ENCODE data around the gene PRADC1. TPM values are rescaled to one million over a fixed set of nuclear protein-coding genes. Genes with fewer than 3 reads are reported as not detected.
A peak's percentile ranks its signal among the peaks of the same experiment; 100 is the strongest.

The PRADC1 gene
- total and polyA plus RNA-seq, 8 donors: 8.5 to 23.3 (median 14.5) TPM

GRCh38 chr2:73217826-73218225 lies 15.2 kb downstream of the PRADC1 start:
- intact Hi-C loops (cut with DNase I): no loop called here
- peaks cover 7 to 21% of the 10 kb centered on the region in 2 donors for H3K4me1 ChIP-seq
- no peak for DNase-seq
- H3K9me3 ChIP-seq: no peaks in the 10 kb centered on the region
- H3K4me3 ChIP-seq: no peak overlapping the region
- TF ChIP-seq CTCF (IDR thresholded peaks at IDR 0.05): no peak
- H3K27me3 ChIP-seq: no peaks in the 10 kb centered on the region
- no peak overlapping the region for H3K27ac ChIP-seq
- peaks cover 0 to 40% of the 10 kb centered on the region in 2 donors for H3K36me3 ChIP-seq
- ATAC-seq: no peak

GRCh38 chr2:73217160-73217559 lies 15.9 kb downstream of the PRADC1 start:
- H3K4me1 ChIP-seq: peaks cover 7 to 21% of the 10 kb centered on the region in 2 donors
- no peak overlapping the region for H3K4me3 ChIP-seq
- no peaks in the 10 kb centered on the region for H3K27me3 ChIP-seq
- H3K27ac ChIP-seq: no peak overlapping the region
- H3K9me3 ChIP-seq: no peaks in the 10 kb centered on the region
- no peak for TF ChIP-seq CTCF (IDR thresholded peaks at IDR 0.05)
- DNase-seq: no peak
- no peak for ATAC-seq
- intact Hi-C loops (cut with DNase I): no loop called here
- H3K36me3 ChIP-seq: peaks cover 0 to 34% of the 10 kb centered on the region in 2 donors

- H3K36me3 ChIP-seq: peaks cover 0 to 15% of the 10 kb centered on the region in 2 donors
- intact Hi-C loops (cut with DNase I): no loop called here
- no peak overlapping the region for H3K4me3 ChIP-seq
- H3K4me1 ChIP-seq: peaks cover 7 to 21% of the 10 kb centered on the region in 2 donors
- no peak for TF ChIP-seq CTCF (IDR thresholded peaks at IDR 0.05)
- H3K27me3 ChIP-seq: no peaks in the 10 kb centered on the region
- ATAC-seq (no peak), DNase-seq (no peak)
- no peak overlapping the region for H3K27ac ChIP-seq
- H3K9me3 ChIP-seq: no peaks in the 10 kb centered on the region
These were observed 17.8 kb downstream of the PRADC1 start for GRCh38 chr2:73215254-73215653.

- Histone ChIP-seq H3K27me3 (no peaks in the 10 kb centered on the region), H3K9me3 (no peaks in the 10 kb centered on the region), H3K36me3 (peaks cover 0 to 10% of the 10 kb centered on the region in 2 donors), H3K27ac (peak within 1 kb of the TSS; percentile 53 to 64), H3K4me1 (peaks cover 7 to 21% of the 10 kb centered on the region in 2 donors), H3K4me3 (peak within 1 kb of the TSS; percentile 78 to 98)
- DNase-seq: peak; percentile 83 to 93 (median 86)
- peak; percentile 95 for ATAC-seq
- no peak for TF ChIP-seq CTCF (IDR thresholded peaks at IDR 0.05)
- intact Hi-C loops (cut with DNase I): no loop called here
These were observed 18.7 kb downstream of the PRADC1 start, which contains the start of gene SMYD5 for GRCh38 chr2:73214120-73215035. TSS of gene SMYD5 (plus strand) at chr2:73214245. CDS start at chr2:73214267, 22 bp downstream.

GRCh38 chr2:73212448-73213176 lies 20.4 kb downstream of the PRADC1 start:
- Histone ChIP-seq H3K36me3 (no peaks in the 10 kb centered on the region), H3K27ac (no peak overlapping the region), H3K4me1 (peaks cover 7 to 21% of the 10 kb centered on the region in 2 donors), H3K9me3 (no peaks in the 10 kb centered on the region), H3K4me3 (no peak overlapping the region), H3K27me3 (no peaks in the 10 kb centered on the region)
- DNase-seq (peak in 3 of 4 donors; percentile 66 to 88 (median 73)), ATAC-seq (peak; percentile 82)
- intact Hi-C loops (cut with DNase I): no loop called here
- peak; percentile 87 to 95 for TF ChIP-seq CTCF (IDR thresholded peaks at IDR 0.05)
